Thyroid gland (tissue), 4 donors: ENCODE data around the gene TSPAN9. TPM values are rescaled to one million over a fixed set of nuclear protein-coding genes. Genes with fewer than 3 reads are reported as not detected.
A peak's percentile ranks its signal among the peaks of the same experiment; 100 is the strongest.

Source experiments
- DNase-seq, 2 donors: peaks; one replicate each; pipeline ENCODE4 v3.0.0-alpha.2; 2019
- H3K27ac ChIP-seq, 3 donors: fragments of 200-600 bp; sonication (generic); 1 replicate in 2 of 3; 2 replicates in 1 of 3; pipeline ENCODE4 v1.5.1; 2016 to 2019; ENCODE audit warnings: mild to moderate bottlenecking in 1 of 3, moderate library complexity in 1 of 3
- H3K27me3 ChIP-seq: fragments of 200-600 bp; sonication (generic); one replicate; pipeline ENCODE4 v1.5.1; 2019
- H3K36me3 ChIP-seq, 2 donors: fragments of 200-600 bp; sonication (generic); one replicate each; pipeline ENCODE4 v1.5.1; 2016 to 2019
- H3K4me1 ChIP-seq, 2 donors: fragments of 200-600 bp; sonication (generic); one replicate each; pipeline ENCODE4 v1.5.1; 2017 to 2019
- H3K4me3 ChIP-seq, 3 donors: fragments of 200-600 bp; sonication (generic); replicated peaks in 1 of 3; 1 replicate in 2 of 3; 2 replicates in 1 of 3; pipeline ENCODE4 v1.5.1; 2016; ENCODE audit warnings: mild to moderate bottlenecking in 1 of 3
- H3K9me3 ChIP-seq: fragments of 200-600 bp; sonication (generic); one replicate; pipeline ENCODE4 v1.5.1; 2017
- CTCF ChIP-seq, 6 experiments: fragments of 200-600 bp in 3 of 6; fragments of 450-650 bp in 3 of 6; sonication (generic) in 3 of 6; IDR thresholded peaks; one replicate each; pipeline ENCODE4 v1.5.1; 2016 to 2019; ENCODE audit warnings: antibody characterized with exemption in 6 of 6, mild to moderate bottlenecking in 2 of 6, inconsistent platforms in 1 of 6, moderate library complexity in 1 of 6
- POLR2A ChIP-seq, 2 donors: fragments of 450-650 bp; IDR thresholded peaks; one replicate each; pipeline ENCODE4 v1.6.1; 2017; ENCODE audit warnings: antibody characterized with exemption in 2 of 2, mild to moderate bottlenecking in 2 of 2, moderate library complexity in 1 of 2
- WGBS, 2 donors: methylation state at CpG; one replicate each; pipeline ENCODE4 v1.1.5; 2017; 5-methylcytosine and 5-hydroxymethylcytosine counted together
- intact Hi-C: fragments of 100-400 bp; cut with DNase I; formaldehyde crosslinking; loops from one replicate; pipeline ENCODE4 v1.15.1; 2023
- total RNA-seq, 4 donors: library from RNA; depleted of rRNA; stranded (reverse); fragments of >200 nt; gene quantifications; one replicate each; pipeline ENCODE4 v1.2.3, GENCODE V29; 2016

The TSPAN9 gene
- total RNA-seq, 4 donors from 2014 or later: 26.9 to 47.5 (median 33.2) TPM

- intact Hi-C loops: no loop called here
- WGBS, 2 donors: 85 to 93% methylated on average over 10 of the region's 10 CpGs
- no peak for TF ChIP-seq CTCF (IDR thresholded peaks at IDR 0.05)
- TF ChIP-seq POLR2A (IDR thresholded peaks at IDR 0.05): no peak
These were observed 72.5 kb downstream of the TSPAN9 start for GRCh38 chr12:3149515-3150307.

DNA sequence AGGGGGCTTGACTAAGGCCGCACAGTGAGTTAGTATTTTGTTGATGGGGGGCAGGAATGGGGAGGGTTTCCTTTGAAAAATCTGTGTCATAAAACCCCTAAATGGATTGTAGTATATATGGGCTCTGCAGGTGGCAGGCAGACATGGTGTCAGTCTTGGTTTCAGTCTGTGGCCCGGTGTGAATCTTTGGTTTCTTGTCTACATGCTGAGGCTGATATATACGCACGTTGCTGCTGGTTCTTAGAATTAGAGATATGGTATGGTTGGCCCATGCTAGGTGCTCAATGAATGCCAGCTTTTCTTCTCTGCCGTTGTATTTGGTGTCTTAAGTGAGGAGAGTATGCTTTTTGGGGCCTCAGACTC, 73.1 kb downstream of the TSPAN9 start:
- H3K9me3 ChIP-seq: no peaks in the 10 kb centered on the region
- intact Hi-C loops: no loop called here
- H3K4me1 ChIP-seq: peaks cover 11 to 29% of the 10 kb centered on the region in 2 donors
- WGBS, 2 donors: 74 to 84% methylated on average over 5 of the region's 5 CpGs
- TF ChIP-seq CTCF (IDR thresholded peaks at IDR 0.05) (no peak), POLR2A (IDR thresholded peaks at IDR 0.05) (no peak)
- H3K27ac ChIP-seq: no peak overlapping the region
- DNase-seq: no peak
- no peaks in the 10 kb centered on the region for H3K27me3 ChIP-seq
- no peaks in the 10 kb centered on the region for H3K36me3 ChIP-seq
- no peak overlapping the region for H3K4me3 ChIP-seq

More at GRCh38 chr12:3149515-3150307, 72.5 kb downstream of the TSPAN9 start:
- H3K27ac ChIP-seq: no peak overlapping the region
- H3K27me3 ChIP-seq: no peaks in the 10 kb centered on the region
- no peak for DNase-seq
- no peaks in the 10 kb centered on the region for H3K9me3 ChIP-seq
- H3K4me3 ChIP-seq: no peak overlapping the region
- no peaks in the 10 kb centered on the region for H3K36me3 ChIP-seq
- peaks cover 16 to 35% of the 10 kb centered on the region in 2 donors for H3K4me1 ChIP-seq

DNA sequence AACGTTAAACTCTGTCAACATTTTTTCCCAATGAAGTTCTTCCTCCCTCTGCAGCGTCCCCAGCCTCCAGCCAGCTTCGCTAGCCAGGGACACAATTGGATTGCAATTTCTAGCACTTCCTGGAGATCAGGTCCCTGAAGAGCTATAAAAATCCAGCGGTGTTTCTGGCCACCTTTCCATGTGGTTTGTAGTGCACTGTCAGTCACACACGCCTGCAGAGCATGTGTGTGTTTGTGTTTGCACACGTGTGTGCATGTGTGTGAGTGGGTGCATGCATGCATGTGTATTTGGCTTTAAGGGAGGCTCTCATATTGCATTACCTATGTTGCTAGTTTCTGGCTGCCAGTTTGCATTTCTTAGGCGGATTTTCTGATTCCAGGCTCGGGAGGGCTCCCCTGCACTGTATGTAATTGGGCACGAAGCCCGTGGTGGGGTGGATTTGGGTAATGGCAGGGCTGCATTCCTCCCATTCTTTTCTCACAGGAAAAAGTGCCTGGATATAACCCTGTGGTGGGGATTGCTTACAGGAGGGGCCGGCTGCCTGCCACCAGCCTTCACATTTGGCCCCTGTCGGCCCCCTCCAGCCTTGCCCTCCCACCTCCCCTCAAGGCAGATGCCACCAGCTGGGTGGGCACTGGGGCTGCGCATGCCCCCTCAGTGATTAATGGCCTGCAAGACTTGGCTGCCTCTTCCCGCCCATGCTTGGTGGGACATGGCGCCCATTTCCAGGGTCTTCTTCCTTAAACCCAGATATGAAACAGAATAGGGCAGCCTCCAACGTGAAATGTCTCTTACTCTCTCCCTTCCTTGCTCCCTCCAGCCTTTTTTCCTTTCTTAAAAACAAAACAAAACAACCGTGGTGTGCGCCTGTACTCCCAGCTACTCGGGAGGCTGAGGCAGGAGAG, 74.0 kb downstream of the TSPAN9 start:
- Histone ChIP-seq H3K27me3 (no peaks in the 10 kb centered on the region), H3K4me1 (peaks cover 9 to 27% of the 10 kb centered on the region in 2 donors), H3K9me3 (no peaks in the 10 kb centered on the region), H3K36me3 (no peaks in the 10 kb centered on the region), H3K4me3 (no peak overlapping the region), H3K27ac (no peak overlapping the region)
- intact Hi-C loops: no loop called here
- no peak for DNase-seq
- no peak for TF ChIP-seq CTCF (IDR thresholded peaks at IDR 0.05)
- TF ChIP-seq POLR2A (IDR thresholded peaks at IDR 0.05): no peak
- WGBS, 2 donors: 58 to 63% methylated on average over 19 of the region's 19 CpGs

- peaks cover 9 to 27% of the 10 kb centered on the region in 2 donors for H3K4me1 ChIP-seq
- H3K4me3 ChIP-seq: no peak overlapping the region
These were observed 74.9 kb downstream of the TSPAN9 start for GRCh38 chr12:3152011-3152511.

More at GRCh38 chr12:3152011-3152511, 74.9 kb downstream of the TSPAN9 start:
- no peaks in the 10 kb centered on the region for H3K36me3 ChIP-seq
- DNase-seq: peak; percentile 24 to 32
- H3K9me3 ChIP-seq: no peaks in the 10 kb centered on the region
- H3K27ac ChIP-seq: no peak overlapping the region
- intact Hi-C loops: no loop called here
- no peaks in the 10 kb centered on the region for H3K27me3 ChIP-seq
- 43 to 69% methylated on average over 3 to 4 of the region's 5 CpGs for WGBS, 2 donors
- no peak for TF ChIP-seq CTCF (IDR thresholded peaks at IDR 0.05)
- TF ChIP-seq POLR2A (IDR thresholded peaks at IDR 0.05): no peak
